Astrocyte of the spinal cord (primary cell): Measurements from ENCODE around the gene CAPN14.

ENCODE experiments used
- DNase-seq: peaks from one replicate; pipeline ENCODE4 v3.0.0; 2011; ENCODE audit warnings: low read depth, low spot score
- H3K4me3 ChIP-seq: 2 replicates; pipeline ENCODE4 v1.5.1; 2011; ENCODE audit warnings: low read depth, mild to moderate bottlenecking, low read length, moderate library complexity
- CTCF ChIP-seq: IDR thresholded peaks from 2 replicates; pipeline ENCODE4 v1.5.1; 2012; ENCODE audit warnings: low read depth, mild to moderate bottlenecking, low read length, inconsistent platforms
- in situ Hi-C: cut with HindIII; loops from 2 replicates; pipeline ENCODE4 v1.10.0; 2017; ENCODE audit warnings: low sequenced_read_pairs

CAPN14 gene

GRCh38 chr2:31197669-31198068 lies 19.6 kb downstream of the CAPN14 start:
- in situ Hi-C loops: no loop called here
- no peak for TF ChIP-seq CTCF
- no peak for DNase-seq
- no peak overlapping the region for H3K4me3 ChIP-seq

- no peak for DNase-seq
- in situ Hi-C loops: no loop called here
- H3K4me3 ChIP-seq: no peak overlapping the region
- no peak for TF ChIP-seq CTCF
These were observed 20.1 kb downstream of the CAPN14 start for GRCh38 chr2:31197166-31197565.

- DNase-seq: no peak
- in situ Hi-C loops: no loop called here
- H3K4me3 ChIP-seq: no peak overlapping the region
- no peak for TF ChIP-seq CTCF
These were observed 20.7 kb downstream of the CAPN14 start for GRCh38 chr2:31196622-31197021.

GRCh38 chr2:31193806-31194205 lies 23.5 kb downstream of the CAPN14 start:
- no peak for TF ChIP-seq CTCF
- no peak overlapping the region for H3K4me3 ChIP-seq
- in situ Hi-C loops: no loop called here
- DNase-seq: no peak

- in situ Hi-C loops: no loop called here
- no peak overlapping the region for H3K4me3 ChIP-seq
- no peak for TF ChIP-seq CTCF
- no peak for DNase-seq
These were observed 24.4 kb downstream of the CAPN14 start for GRCh38 chr2:31192851-31193392.

GRCh38 chr2:31192396-31192795 lies 24.9 kb downstream of the CAPN14 start:
- DNase-seq: no peak
- H3K4me3 ChIP-seq: no peak overlapping the region
- no peak for TF ChIP-seq CTCF
- in situ Hi-C loops: no loop called here

GRCh38 chr2:31191931-31192330 lies 25.4 kb downstream of the CAPN14 start:
- no peak for DNase-seq
- in situ Hi-C loops: no loop called here
- no peak for TF ChIP-seq CTCF
- H3K4me3 ChIP-seq: no peak overlapping the region
